Astrocyte of the spinal cord (primary cell): ENCODE results near the gene WDR45B.

ENCODE experiments used
- DNase-seq: peaks from one replicate; pipeline ENCODE4 v3.0.0; 2011; ENCODE audit warnings: low read depth, low spot score
- H3K4me3 ChIP-seq: 2 replicates; pipeline ENCODE4 v1.5.1; 2011; ENCODE audit warnings: low read depth, mild to moderate bottlenecking, low read length, moderate library complexity
- CTCF ChIP-seq: IDR thresholded peaks from 2 replicates; pipeline ENCODE4 v1.5.1; 2012; ENCODE audit warnings: low read depth, mild to moderate bottlenecking, low read length, inconsistent platforms
- in situ Hi-C: cut with HindIII; loops from 2 replicates; pipeline ENCODE4 v1.10.0; 2017; ENCODE audit warnings: low sequenced_read_pairs

Gene WDR45B

GRCh38 chr17:82611140-82612058, 36.8 kb downstream of the WDR45B start:
- in situ Hi-C loops, result no loop called here
- no peak for DNase-seq
- TF ChIP-seq CTCF, result no peak
- no peak overlapping the region for H3K4me3 ChIP-seq

DNA sequence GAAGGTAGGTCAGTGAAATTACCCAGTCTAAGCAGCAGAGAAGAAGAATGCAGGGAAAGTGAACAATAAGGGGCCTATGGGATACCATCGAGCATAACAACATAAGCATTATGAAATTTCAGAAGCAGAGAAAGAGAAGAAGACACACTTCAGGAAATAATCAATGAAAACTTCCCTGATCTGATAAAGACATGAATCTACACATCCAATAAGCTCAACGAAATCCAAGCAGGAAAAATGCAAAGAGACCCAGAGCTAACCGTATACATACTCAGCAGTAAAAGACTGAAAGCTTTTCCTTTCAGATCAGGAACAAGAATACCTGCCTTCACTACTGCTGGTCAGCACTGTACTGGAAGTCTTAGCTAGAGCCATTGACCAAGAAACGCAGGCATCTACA, 38.6 kb downstream of the WDR45B start:
- no peak for TF ChIP-seq CTCF
- in situ Hi-C loops, result no loop called here
- no peak overlapping the region for H3K4me3 ChIP-seq
- no peak for DNase-seq

GRCh38 chr17:82608816-82609215, 39.4 kb downstream of the WDR45B start:
- in situ Hi-C loops, result no loop called here
- no peak for DNase-seq
- H3K4me3 ChIP-seq, result no peak overlapping the region
- no peak for TF ChIP-seq CTCF

- TF ChIP-seq CTCF, result no peak
- no peak for DNase-seq
- in situ Hi-C loops, result no loop called here
- H3K4me3 ChIP-seq, result no peak overlapping the region
These were observed 42.2 kb downstream of the WDR45B start for GRCh38 chr17:82605939-82606600.

DNA sequence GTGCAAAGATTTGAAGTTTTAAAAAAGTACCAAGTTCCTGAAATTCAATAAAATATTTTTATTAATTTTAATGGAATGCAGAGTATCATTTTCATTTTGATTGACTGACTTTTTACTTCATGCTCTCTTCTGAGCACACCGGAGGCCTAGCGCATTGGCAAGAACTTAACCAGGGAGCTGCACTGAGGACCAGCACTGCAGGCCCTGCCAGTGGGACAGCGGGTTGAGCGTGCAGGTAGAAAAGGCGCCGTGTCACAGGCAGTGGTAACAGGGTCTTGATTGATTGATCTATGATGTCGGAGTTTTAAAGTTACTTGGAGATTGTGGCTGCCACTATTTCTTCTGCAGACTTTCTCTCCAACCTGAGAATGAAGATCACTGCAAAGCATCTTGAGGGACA, 43.7 kb downstream of the WDR45B start:
- TF ChIP-seq CTCF, result no peak
- no peak overlapping the region for H3K4me3 ChIP-seq
- DNase-seq, result no peak
- in situ Hi-C loops, result no loop called here

GRCh38 chr17:82603981-82604448, 44.2 kb downstream of the WDR45B start:
- DNase-seq, result no peak
- H3K4me3 ChIP-seq, result no peak overlapping the region
- in situ Hi-C loops, result no loop called here
- TF ChIP-seq CTCF, result no peak
